GM03348 (cell line): ENCODE data around the gene ZNF445.
"Not testable (repeated sequence)": the region's sequence is repeated elsewhere in the genome, so short reads cannot be mapped to it uniquely, and the experiment has no call there.

Experiments
- DNase-seq: peaks from one replicate; pipeline ENCODE4 v3.0.0; 2012; ENCODE audit warnings: low spot score

The ZNF445 gene

GRCh38 chr3:44477312-44478030 is at the start of gene ZNF445:
TSS of gene ZNF445 (minus strand) at chr3:44477670. CDS start at chr3:44455549, 22,121 bp downstream.
- peak; percentile 96 for DNase-seq

GRCh38 chr3:44525060-44525459 is 47.6 kb upstream of the ZNF445 start:
- DNase-seq, result no peak

- no peak for DNase-seq
Measured at GRCh38 chr3:44522494-44522933, 45.0 kb upstream of the ZNF445 start.

- no peak for DNase-seq
Measured at GRCh38 chr3:44521721-44522120, 44.3 kb upstream of the ZNF445 start.

GRCh38 chr3:44518782-44519156 is 41.3 kb upstream of the ZNF445 start:
- DNase-seq, result no peak

GRCh38 chr3:44516230-44516629 is 38.8 kb upstream of the ZNF445 start:
- DNase-seq, result no peak

- no peak for DNase-seq
Measured at GRCh38 chr3:44513513-44513912, 36.0 kb upstream of the ZNF445 start.

GRCh38 chr3:44511238-44511566 is 33.7 kb upstream of the ZNF445 start:
- peak; percentile 11 for DNase-seq

- no peak for DNase-seq
Measured at GRCh38 chr3:44510000-44510368, 32.5 kb upstream of the ZNF445 start.

GRCh38 chr3:44509393-44509921 is 32.0 kb upstream of the ZNF445 start:
- no peak for DNase-seq

- no peak for DNase-seq
Measured at GRCh38 chr3:44506961-44507360, 29.5 kb upstream of the ZNF445 start.

GRCh38 chr3:44506556-44506955 is 29.1 kb upstream of the ZNF445 start:
- DNase-seq, result no peak

GRCh38 chr3:44504566-44504965 is 27.1 kb upstream of the ZNF445 start:
- no peak for DNase-seq

GRCh38 chr3:44503178-44503577 is 25.7 kb upstream of the ZNF445 start:
- DNase-seq, result not testable (repeated sequence)

- no peak for DNase-seq
Measured at GRCh38 chr3:44501971-44502370, 24.5 kb upstream of the ZNF445 start.

- not testable (repeated sequence) for DNase-seq
Measured at GRCh38 chr3:44499899-44500168, 22.4 kb upstream of the ZNF445 start.

- no peak for DNase-seq
Measured at GRCh38 chr3:44499149-44499898, 21.9 kb upstream of the ZNF445 start.

GRCh38 chr3:44495636-44496415 is 18.4 kb upstream of the ZNF445 start:
- DNase-seq, result no peak

- DNase-seq, result no peak
Measured at GRCh38 chr3:44492496-44492895, 15.0 kb upstream of the ZNF445 start.

- DNase-seq, result no peak
Measured at GRCh38 chr3:44482721-44483120, 5.3 kb upstream of the ZNF445 start.

GRCh38 chr3:44478606-44479094 is 1.2 kb upstream of the ZNF445 start:
- no peak for DNase-seq

GRCh38 chr3:44478055-44478468 is 592 bp upstream of the ZNF445 start:
- no peak for DNase-seq

GRCh38 chr3:44476963-44477311 is 533 bp downstream of the ZNF445 start:
- no peak for DNase-seq
